GM12891 (cell line): ENCODE results near the gene CD1D.

Experiments
- PAX5 ChIP-seq: IDR thresholded peaks from 2 replicates; pipeline ENCODE4 v1.6.1; 2011; ENCODE audit warnings: low read length, moderate library complexity, mild to moderate bottlenecking; ENCODE audit not compliant: insufficient read depth, severe bottlenecking
- POLR2A ChIP-seq: IDR thresholded peaks from 2 replicates; pipeline ENCODE4 v1.6.1; 2011; ENCODE audit warnings: low read depth, low read length, control low read depth
- POLR2AphosphoS5 ChIP-seq: IDR thresholded peaks from 2 replicates; pipeline ENCODE4 v1.6.1; 2011; ENCODE audit warnings: low read depth, low read length, control low read depth
- SPI1 ChIP-seq: IDR thresholded peaks from 2 replicates; pipeline ENCODE4 v1.6.1; 2011; ENCODE audit warnings: low read depth, low read length, control low read depth
- TAF1 ChIP-seq: IDR thresholded peaks from 2 replicates; pipeline ENCODE4 v1.6.1; 2011; ENCODE audit warnings: low read depth, low read length, control low read depth

DNA sequence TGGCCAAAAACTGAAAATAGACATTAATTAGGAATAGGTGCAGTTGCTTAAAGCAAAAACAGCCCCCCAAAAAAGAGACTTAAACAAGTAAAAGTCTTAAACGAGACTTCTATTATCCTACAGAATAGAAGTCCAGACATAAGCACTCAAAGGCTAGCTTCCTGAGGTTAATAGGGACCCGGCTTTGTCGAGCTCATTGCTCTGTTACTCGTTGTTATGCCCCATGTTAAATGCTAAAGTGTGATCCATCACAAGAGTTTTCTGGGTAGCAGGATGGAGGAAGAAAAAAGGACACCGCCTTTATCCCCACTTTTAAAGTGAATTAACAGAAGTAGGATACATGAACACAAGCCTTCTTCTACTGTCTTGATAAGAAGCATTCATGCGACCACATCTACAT is 10.6 kb downstream of the CD1D start:
- TF ChIP-seq SPI1 (no peak), POLR2A (no peak), POLR2AphosphoS5 (no peak), TAF1 (no peak), PAX5 (no peak)
